Stomach smooth muscle (tissue), 2 donors: Measurements from ENCODE around the gene CHKA.

Experiments
- H3K27ac ChIP-seq: one replicate; pipeline ENCODE4 v1.7.0; 2013; ENCODE audit warnings: mild to moderate bottlenecking, low read length, inconsistent platforms
- H3K27me3 ChIP-seq, 2 donors: one replicate each; pipeline ENCODE4 v1.7.0; 2013; ENCODE audit warnings: low read length in 2 of 2; ENCODE audit not compliant: insufficient read depth in 2 of 2, control insufficient read depth in 1 of 2
- H3K36me3 ChIP-seq, 2 donors: one replicate each; pipeline ENCODE4 v1.7.0; 2013; ENCODE audit warnings: low read length in 2 of 2; ENCODE audit not compliant: control insufficient read depth in 2 of 2, insufficient read depth in 2 of 2
- H3K4me1 ChIP-seq: one replicate; pipeline ENCODE4 v1.7.0; 2013; ENCODE audit warnings: low read length; ENCODE audit not compliant: control insufficient read depth, insufficient read depth
- H3K4me3 ChIP-seq, 2 donors: one replicate each; pipeline ENCODE4 v1.7.0; 2013; ENCODE audit warnings: low read length in 2 of 2
- H3K9ac ChIP-seq, 2 donors: one replicate each; pipeline ENCODE4 v1.7.0; 2013; ENCODE audit warnings: low read length in 2 of 2, mild to moderate bottlenecking in 1 of 2
- H3K9me3 ChIP-seq, 2 donors: one replicate each; pipeline ENCODE4 v1.7.0; 2013; ENCODE audit warnings: low read length in 2 of 2; ENCODE audit not compliant: control insufficient read depth in 2 of 2
- donor health status: healthy.
- donor health status: Pancreatic carcinoma.

The CHKA gene

GRCh38 chr11:68067991-68068390 lies 53.2 kb downstream of the CHKA start:
- Histone ChIP-seq H3K4me3 (no peak overlapping the region), H3K27ac (no peak overlapping the region), H3K9me3 (no peaks in the 10 kb centered on the region), H3K4me1 (no peaks in the 10 kb centered on the region), H3K9ac (no peak overlapping the region), H3K36me3 (peaks cover 55 to 71% of the 10 kb centered on the region in 2 donors), H3K27me3 (no peaks in the 10 kb centered on the region)

GRCh38 chr11:68066742-68067141 lies 54.4 kb downstream of the CHKA start:
- Histone ChIP-seq H3K4me3 (no peak overlapping the region), H3K36me3 (peaks cover 61 to 76% of the 10 kb centered on the region in 2 donors), H3K4me1 (no peaks in the 10 kb centered on the region), H3K27ac (no peak overlapping the region), H3K9me3 (no peaks in the 10 kb centered on the region), H3K9ac (no peak overlapping the region), H3K27me3 (no peaks in the 10 kb centered on the region)

GRCh38 chr11:68065841-68066240 lies 55.3 kb downstream of the CHKA start:
- H3K9me3 ChIP-seq = no peaks in the 10 kb centered on the region
- no peaks in the 10 kb centered on the region for H3K27me3 ChIP-seq
- no peak overlapping the region for H3K27ac ChIP-seq
- H3K4me1 ChIP-seq = no peaks in the 10 kb centered on the region
- H3K4me3 ChIP-seq = no peak overlapping the region
- peaks cover 58 to 72% of the 10 kb centered on the region in 2 donors for H3K36me3 ChIP-seq
- no peak overlapping the region for H3K9ac ChIP-seq

- Histone ChIP-seq H3K27ac (no peak overlapping the region), H3K4me1 (no peaks in the 10 kb centered on the region), H3K9me3 (no peaks in the 10 kb centered on the region), H3K36me3 (peaks cover 54 to 65% of the 10 kb centered on the region in 2 donors), H3K9ac (no peak overlapping the region), H3K27me3 (no peaks in the 10 kb centered on the region), H3K4me3 (no peak overlapping the region)
These were observed 56.3 kb downstream of the CHKA start for GRCh38 chr11:68064926-68065325.

- H3K4me3 ChIP-seq = no peak overlapping the region
- H3K9ac ChIP-seq = no peak overlapping the region
- H3K9me3 ChIP-seq = no peaks in the 10 kb centered on the region
- no peak overlapping the region for H3K27ac ChIP-seq
- peaks cover 33 to 40% of the 10 kb centered on the region in 2 donors for H3K36me3 ChIP-seq
- no peaks in the 10 kb centered on the region for H3K4me1 ChIP-seq
- H3K27me3 ChIP-seq = no peaks in the 10 kb centered on the region
These were observed 59.7 kb downstream of the CHKA start for GRCh38 chr11:68061508-68061907.

GRCh38 chr11:68057807-68058206 lies 63.4 kb downstream of the CHKA start:
- no peak overlapping the region for H3K27ac ChIP-seq
- H3K9me3 ChIP-seq = no peaks in the 10 kb centered on the region
- H3K4me1 ChIP-seq = no peaks in the 10 kb centered on the region
- H3K36me3 ChIP-seq = peaks cover 18 to 20% of the 10 kb centered on the region in 2 donors
- H3K27me3 ChIP-seq = no peaks in the 10 kb centered on the region
- H3K4me3 ChIP-seq = no peak overlapping the region
- H3K9ac ChIP-seq = no peak overlapping the region

- H3K9me3 ChIP-seq = no peaks in the 10 kb centered on the region
- no peaks in the 10 kb centered on the region for H3K4me1 ChIP-seq
- H3K9ac ChIP-seq = no peak overlapping the region
- no peaks in the 10 kb centered on the region for H3K27me3 ChIP-seq
- no peak overlapping the region for H3K4me3 ChIP-seq
- peaks cover 14 to 19% of the 10 kb centered on the region in 2 donors for H3K36me3 ChIP-seq
- H3K27ac ChIP-seq = no peak overlapping the region
These were observed 64.6 kb downstream of the CHKA start for GRCh38 chr11:68056317-68057285.

GRCh38 chr11:68053981-68054812 lies 67.0 kb downstream of the CHKA start:
- no peak overlapping the region for H3K9ac ChIP-seq
- no peaks in the 10 kb centered on the region for H3K4me1 ChIP-seq
- no peaks in the 10 kb centered on the region for H3K27me3 ChIP-seq
- H3K27ac ChIP-seq = no peak overlapping the region
- no peaks in the 10 kb centered on the region for H3K9me3 ChIP-seq
- peaks cover 6 to 23% of the 10 kb centered on the region in 2 donors for H3K36me3 ChIP-seq
- no peak overlapping the region for H3K4me3 ChIP-seq

GRCh38 chr11:68053117-68053516 lies 68.1 kb downstream of the CHKA start:
- Histone ChIP-seq H3K4me1 (no peaks in the 10 kb centered on the region), H3K36me3 (peaks cover 3 to 23% of the 10 kb centered on the region in 2 donors), H3K9ac (no peak overlapping the region), H3K4me3 (no peak overlapping the region), H3K9me3 (no peaks in the 10 kb centered on the region), H3K27me3 (no peaks in the 10 kb centered on the region), H3K27ac (no peak overlapping the region)

GRCh38 chr11:68052137-68052873 lies 68.9 kb downstream of the CHKA start:
- no peaks in the 10 kb centered on the region for H3K4me1 ChIP-seq
- no peak overlapping the region for H3K27ac ChIP-seq
- H3K4me3 ChIP-seq = no peak overlapping the region
- H3K27me3 ChIP-seq = no peaks in the 10 kb centered on the region
- H3K9me3 ChIP-seq = no peaks in the 10 kb centered on the region
- H3K36me3 ChIP-seq = peaks cover 3 to 26% of the 10 kb centered on the region in 2 donors
- H3K9ac ChIP-seq = no peak overlapping the region
